Measurements from ENCODE around the gene IL36A.

DNA sequence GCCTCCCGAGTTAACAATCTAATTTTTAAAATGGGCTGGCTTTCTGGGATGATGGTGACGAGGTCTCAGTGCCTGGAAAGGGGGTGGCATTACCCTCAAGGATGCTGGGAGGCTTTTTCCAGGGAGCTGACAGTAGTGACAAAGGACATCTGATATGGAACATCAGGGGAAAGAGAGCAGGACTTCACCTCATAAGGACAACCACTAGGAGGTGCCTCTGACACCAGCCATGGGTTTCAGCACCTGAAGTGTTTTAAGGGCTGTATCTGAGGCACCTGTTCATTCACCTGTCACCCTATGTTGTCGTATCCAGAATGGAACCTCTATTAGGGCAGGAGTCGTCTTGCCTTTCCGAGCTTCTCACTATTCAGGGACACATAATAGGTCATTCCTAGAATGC is 36.6 kb downstream of the IL36A start:
- TF ChIP-seq POLR2A (IDR thresholded peaks at IDR 0.05; ENCODE audit: low read length), result no peak
- no peak for TF ChIP-seq ZC3H11A (IDR thresholded peaks at IDR 0.05)
- TF ChIP-seq, protein P1, sequence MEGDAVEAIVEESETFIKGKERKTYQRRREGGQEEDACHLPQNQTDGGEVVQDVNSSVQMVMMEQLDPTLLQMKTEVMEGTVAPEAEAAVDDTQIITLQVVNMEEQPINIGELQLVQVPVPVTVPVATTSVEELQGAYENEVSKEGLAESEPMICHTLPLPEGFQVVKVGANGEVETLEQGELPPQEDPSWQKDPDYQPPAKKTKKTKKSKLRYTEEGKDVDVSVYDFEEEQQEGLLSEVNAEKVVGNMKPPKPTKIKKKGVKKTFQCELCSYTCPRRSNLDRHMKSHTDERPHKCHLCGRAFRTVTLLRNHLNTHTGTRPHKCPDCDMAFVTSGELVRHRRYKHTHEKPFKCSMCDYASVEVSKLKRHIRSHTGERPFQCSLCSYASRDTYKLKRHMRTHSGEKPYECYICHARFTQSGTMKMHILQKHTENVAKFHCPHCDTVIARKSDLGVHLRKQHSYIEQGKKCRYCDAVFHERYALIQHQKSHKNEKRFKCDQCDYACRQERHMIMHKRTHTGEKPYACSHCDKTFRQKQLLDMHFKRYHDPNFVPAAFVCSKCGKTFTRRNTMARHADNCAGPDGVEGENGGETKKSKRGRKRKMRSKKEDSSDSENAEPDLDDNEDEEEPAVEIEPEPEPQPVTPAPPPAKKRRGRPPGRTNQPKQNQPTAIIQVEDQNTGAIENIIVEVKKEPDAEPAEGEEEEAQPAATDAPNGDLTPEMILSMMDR (IDR thresholded peaks at IDR 0.05), result no peak
- TF ChIP-seq CHD2 (IDR thresholded peaks at IDR 0.05; ENCODE audit: low read length, partially characterized antibody), result no peak
- no peak for TF ChIP-seq HOXA7 (CRISPR knock-in tag; IDR thresholded peaks at IDR 0.05)
- TF ChIP-seq, protein P2, sequence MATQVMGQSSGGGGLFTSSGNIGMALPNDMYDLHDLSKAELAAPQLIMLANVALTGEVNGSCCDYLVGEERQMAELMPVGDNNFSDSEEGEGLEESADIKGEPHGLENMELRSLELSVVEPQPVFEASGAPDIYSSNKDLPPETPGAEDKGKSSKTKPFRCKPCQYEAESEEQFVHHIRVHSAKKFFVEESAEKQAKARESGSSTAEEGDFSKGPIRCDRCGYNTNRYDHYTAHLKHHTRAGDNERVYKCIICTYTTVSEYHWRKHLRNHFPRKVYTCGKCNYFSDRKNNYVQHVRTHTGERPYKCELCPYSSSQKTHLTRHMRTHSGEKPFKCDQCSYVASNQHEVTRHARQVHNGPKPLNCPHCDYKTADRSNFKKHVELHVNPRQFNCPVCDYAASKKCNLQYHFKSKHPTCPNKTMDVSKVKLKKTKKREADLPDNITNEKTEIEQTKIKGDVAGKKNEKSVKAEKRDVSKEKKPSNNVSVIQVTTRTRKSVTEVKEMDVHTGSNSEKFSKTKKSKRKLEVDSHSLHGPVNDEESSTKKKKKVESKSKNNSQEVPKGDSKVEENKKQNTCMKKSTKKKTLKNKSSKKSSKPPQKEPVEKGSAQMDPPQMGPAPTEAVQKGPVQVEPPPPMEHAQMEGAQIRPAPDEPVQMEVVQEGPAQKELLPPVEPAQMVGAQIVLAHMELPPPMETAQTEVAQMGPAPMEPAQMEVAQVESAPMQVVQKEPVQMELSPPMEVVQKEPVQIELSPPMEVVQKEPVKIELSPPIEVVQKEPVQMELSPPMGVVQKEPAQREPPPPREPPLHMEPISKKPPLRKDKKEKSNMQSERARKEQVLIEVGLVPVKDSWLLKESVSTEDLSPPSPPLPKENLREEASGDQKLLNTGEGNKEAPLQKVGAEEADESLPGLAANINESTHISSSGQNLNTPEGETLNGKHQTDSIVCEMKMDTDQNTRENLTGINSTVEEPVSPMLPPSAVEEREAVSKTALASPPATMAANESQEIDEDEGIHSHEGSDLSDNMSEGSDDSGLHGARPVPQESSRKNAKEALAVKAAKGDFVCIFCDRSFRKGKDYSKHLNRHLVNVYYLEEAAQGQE (IDR thresholded peaks at IDR 0.05), result no peak
- TF ChIP-seq, protein P3, sequence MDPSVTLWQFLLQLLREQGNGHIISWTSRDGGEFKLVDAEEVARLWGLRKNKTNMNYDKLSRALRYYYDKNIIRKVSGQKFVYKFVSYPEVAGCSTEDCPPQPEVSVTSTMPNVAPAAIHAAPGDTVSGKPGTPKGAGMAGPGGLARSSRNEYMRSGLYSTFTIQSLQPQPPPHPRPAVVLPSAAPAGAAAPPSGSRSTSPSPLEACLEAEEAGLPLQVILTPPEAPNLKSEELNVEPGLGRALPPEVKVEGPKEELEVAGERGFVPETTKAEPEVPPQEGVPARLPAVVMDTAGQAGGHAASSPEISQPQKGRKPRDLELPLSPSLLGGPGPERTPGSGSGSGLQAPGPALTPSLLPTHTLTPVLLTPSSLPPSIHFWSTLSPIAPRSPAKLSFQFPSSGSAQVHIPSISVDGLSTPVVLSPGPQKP (IDR thresholded peaks at IDR 0.05; ENCODE audit: low read depth, low read length), result no peak
- TF ChIP-seq, protein P4, sequence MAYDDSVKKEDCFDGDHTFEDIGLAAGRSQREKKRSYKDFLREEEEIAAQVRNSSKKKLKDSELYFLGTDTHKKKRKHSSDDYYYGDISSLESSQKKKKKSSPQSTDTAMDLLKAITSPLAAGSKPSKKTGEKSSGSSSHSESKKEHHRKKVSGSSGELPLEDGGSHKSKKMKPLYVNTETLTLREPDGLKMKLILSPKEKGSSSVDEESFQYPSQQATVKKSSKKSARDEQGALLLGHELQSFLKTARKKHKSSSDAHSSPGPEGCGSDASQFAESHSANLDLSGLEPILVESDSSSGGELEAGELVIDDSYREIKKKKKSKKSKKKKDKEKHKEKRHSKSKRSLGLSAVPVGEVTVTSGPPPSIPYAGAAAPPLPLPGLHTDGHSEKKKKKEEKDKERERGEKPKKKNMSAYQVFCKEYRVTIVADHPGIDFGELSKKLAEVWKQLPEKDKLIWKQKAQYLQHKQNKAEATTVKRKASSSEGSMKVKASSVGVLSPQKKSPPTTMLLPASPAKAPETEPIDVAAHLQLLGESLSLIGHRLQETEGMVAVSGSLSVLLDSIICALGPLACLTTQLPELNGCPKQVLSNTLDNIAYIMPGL (CRISPR knock-in tag; IDR thresholded peaks at IDR 0.05; ENCODE audit: borderline replicate concordance), result no peak
- TF ChIP-seq POLR2AphosphoS2 (conservative IDR thresholded peaks at IDR 0.05; ENCODE audit: low read length), result no peak
- no peak for TF ChIP-seq ZSCAN20 (CRISPR knock-in tag; IDR thresholded peaks at IDR 0.05)
- TF ChIP-seq HOXB13 (CRISPR knock-in tag; IDR thresholded peaks at IDR 0.05; ENCODE audit: low read depth), result no peak
- TF ChIP-seq, protein P5, sequence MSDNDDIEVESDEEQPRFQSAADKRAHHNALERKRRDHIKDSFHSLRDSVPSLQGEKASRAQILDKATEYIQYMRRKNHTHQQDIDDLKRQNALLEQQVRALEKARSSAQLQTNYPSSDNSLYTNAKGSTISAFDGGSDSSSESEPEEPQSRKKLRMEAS (IDR thresholded peaks at IDR 0.05), result no peak
- TF ChIP-seq ZFP36 (IDR thresholded peaks at IDR 0.05; ENCODE audit: borderline replicate concordance, partially characterized antibody), result no peak
